Measurements from ENCODE around the gene OBP2B. TPM values are rescaled to one million over a fixed set of nuclear protein-coding genes. Genes with fewer than 3 reads are reported as not detected.

Gene OBP2B
- total RNA-seq, 1 donor from 2014 or later, result 0.30 TPM

DNA sequence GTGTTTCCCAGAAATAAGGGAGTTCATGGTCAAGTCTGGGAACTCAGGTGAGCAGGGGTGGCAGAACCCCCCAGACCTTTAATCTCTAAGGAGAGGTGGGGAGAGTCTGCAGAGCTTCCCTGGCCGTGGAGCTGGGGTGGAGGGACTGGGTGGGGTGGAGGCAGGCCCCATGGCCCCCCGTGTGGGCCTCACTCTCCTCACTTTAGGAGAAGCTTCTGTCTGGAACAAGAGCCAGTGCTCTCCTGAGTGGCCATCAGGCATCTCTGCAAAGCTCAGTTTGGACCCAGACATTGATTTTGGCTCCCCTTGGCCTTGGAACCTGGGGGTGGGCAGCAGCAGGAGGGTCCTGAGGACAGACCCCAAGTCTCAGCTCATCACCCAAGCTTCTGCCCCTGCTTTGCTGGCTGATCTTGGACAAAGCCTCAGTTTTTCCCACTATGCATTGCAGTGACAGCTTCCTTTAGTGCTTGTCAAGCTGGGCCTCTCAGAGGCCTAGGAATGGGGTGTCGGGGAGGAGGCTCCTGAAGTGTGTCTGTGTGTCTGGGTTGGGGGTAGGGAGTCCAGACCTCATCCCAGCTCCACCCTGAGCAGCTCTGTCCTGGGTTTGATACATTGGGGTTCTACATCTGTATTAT, 41.8 kb downstream of the OBP2B start:
- no peak for DNase-seq

- DNase-seq, result no peak
Measured at GRCh38 chr9:133166392-133166791, 42.7 kb downstream of the OBP2B start.

DNA sequence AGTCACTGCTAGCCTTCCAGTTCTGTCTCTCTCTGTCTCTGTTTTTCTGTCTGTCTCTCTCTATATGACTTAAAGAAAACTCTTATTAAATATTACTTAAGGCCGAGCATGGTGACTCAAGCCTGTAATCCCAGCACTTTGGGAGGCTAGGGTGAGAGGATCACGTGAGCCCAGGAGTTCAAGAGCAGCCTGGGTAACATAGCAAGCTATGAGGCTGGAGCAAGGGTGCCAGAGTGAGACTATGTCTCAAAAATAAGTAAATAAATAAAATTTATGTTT, 43.7 kb downstream of the OBP2B start:
- DNase-seq, result no peak

DNA sequence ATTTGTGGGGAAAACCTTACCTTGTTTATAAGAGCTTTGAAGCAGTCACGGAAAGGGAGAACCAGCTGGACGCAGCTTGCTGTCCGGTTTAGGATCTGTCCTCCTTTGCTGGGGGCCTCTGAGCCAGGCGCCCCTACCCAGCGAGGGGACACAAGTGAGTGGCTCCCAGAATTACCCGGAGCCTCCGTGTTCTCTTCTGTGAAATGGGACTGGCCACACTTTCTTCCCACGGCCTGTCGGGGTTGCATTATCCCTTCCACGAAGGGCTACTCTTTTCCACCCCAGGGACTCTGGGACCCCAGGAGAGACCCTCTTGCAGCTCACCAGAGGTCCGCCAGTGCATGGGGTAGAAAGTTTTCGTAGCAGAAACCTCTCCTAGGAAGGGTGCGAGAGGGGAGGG, 44.9 kb downstream of the OBP2B start:
- no peak for DNase-seq

GRCh38 chr9:133163504-133164172, 45.4 kb downstream of the OBP2B start, which contains the start of gene GBGT1:
GBGT1 (minus strand) TSS chr9:133163914; CDS start chr9:133162412, 1,502 bp downstream.
- no peak for DNase-seq

GRCh38 chr9:133162861-133163503, 46.1 kb downstream of the OBP2B start:
- no peak for DNase-seq

DNA sequence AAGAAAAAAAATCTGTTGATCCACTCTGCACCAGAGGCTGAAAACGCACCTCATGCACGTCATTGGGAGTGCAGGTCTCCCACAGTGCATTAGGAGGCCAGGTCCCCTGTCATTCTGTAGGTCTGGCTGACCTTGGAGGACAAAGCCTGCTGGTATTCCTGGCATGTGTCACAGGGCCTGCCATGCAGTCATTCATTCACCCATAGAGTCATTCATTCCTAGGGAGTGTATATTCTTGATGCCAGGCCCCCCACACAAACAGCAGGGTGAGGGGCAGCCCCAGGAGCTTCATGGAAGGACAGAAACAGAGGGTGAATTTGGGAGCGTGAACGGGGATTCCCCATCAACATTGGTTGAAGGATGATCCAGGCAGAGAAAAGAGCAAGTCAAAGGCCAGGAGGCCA, 47.5 kb downstream of the OBP2B start:
- no peak for DNase-seq

DNA sequence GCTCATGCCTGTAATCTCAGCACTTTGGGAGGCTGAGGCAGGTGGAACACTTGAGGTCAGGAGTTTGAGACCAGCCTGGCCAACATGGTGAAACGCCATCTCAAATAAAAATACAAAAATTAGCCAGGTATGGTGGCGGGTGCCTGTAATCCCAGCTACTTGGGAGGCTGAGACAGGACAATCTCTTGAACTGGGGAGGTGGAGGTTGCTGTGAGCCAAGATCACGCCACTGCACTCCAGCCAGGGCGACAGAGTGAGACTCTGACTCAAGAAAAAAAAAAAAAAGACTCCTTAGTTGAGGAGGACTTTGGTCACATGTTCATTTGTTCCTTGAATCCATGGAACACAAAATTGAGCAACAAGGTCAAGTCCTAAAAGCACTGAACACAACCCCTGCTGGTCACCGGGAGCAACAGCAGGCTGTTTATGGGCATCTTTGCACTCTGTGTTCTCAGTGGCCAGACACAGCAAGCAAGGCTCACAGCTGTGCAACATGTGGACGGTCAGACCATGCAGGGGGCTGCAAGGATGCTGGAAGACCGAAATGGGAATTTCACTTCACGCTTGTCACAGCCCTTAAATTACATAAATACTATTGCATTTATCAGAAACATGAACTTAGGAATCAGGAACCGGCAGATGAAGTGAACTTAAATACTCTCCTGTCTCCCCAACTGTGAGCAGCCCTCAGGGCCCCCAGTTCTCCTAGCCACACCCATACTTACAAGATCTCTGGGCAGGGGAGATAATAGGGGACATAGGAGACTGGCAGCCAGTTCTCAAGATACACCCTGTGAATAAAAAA, 48.1 kb downstream of the OBP2B start:
- peak; percentile 16 for DNase-seq

GRCh38 chr9:133158695-133159094, 50.4 kb downstream of the OBP2B start:
- no peak for DNase-seq

Other genes starting within 250 kb of the OBP2B start
- gene GFI1B, start 230.6 kb downstream of the OBP2B start, total RNA-seq, result 0.59 TPM
- gene GTF3C5, start 178.3 kb downstream of the OBP2B start, total RNA-seq, result 25.7 TPM
- gene CEL, start 147.3 kb downstream of the OBP2B start, total RNA-seq, result 0.79 TPM
- 47.4 TPM for gene RALGDS, start 88.0 kb downstream of the OBP2B start, total RNA-seq
- gene GBGT1, start 45.3 kb downstream of the OBP2B start, total RNA-seq, result 3.4 TPM
- gene ABO, start 66.0 kb upstream of the OBP2B start, total RNA-seq, result 0.39 TPM
- 12.9 TPM for gene SURF6, start 126.9 kb upstream of the OBP2B start, total RNA-seq
- gene MED22, start 138.9 kb upstream of the OBP2B start, total RNA-seq, result 12.4 TPM
- gene RPL7A, start 139.0 kb upstream of the OBP2B start, total RNA-seq, result 1,486 TPM
- gene SURF1, start 147.2 kb upstream of the OBP2B start, total RNA-seq, result 15.0 TPM
- gene SURF2, start 147.3 kb upstream of the OBP2B start, total RNA-seq, result 9.3 TPM
- 133 TPM for gene SURF4, start 166.8 kb upstream of the OBP2B start, total RNA-seq
- 0.49 TPM for gene STKLD1, start 167.1 kb upstream of the OBP2B start, total RNA-seq
- gene REXO4, start 208.8 kb upstream of the OBP2B start, total RNA-seq, result 11.3 TPM
- gene ADAMTS13, start 213.1 kb upstream of the OBP2B start, total RNA-seq, result 3.2 TPM

Data from skin of body (tissue), 2 donors.